Right renal cortex interstitium (tissue), 3 donors: ENCODE measurements around the gene CD55. TPM values are rescaled to one million over a fixed set of nuclear protein-coding genes. Genes with fewer than 3 reads are reported as not detected.
"Not testable (repeated sequence)": the region's sequence is repeated elsewhere in the genome, so short reads cannot be mapped to it uniquely, and the experiment has no call there.

ENCODE experiments used
- DNase-seq, 3 donors: peaks; one replicate each; pipeline ENCODE4 v3.0.0-alpha.2; 2013; ENCODE audit warnings: low read depth in 3 of 3, low spot score in 2 of 3
- polyA plus RNA-seq, 3 donors: library from polyadenylated mRNA; unstranded; fragments of 120-200 nt; gene quantifications; one replicate each; pipeline ENCODE4 v1.2.1, GENCODE V29; 2013; ENCODE audit not compliant: insufficient read length in 3 of 3

Gene CD55
- polyA plus RNA-seq, 3 donors, result 65.3 to 66.7 (median 66.0) TPM

DNA sequence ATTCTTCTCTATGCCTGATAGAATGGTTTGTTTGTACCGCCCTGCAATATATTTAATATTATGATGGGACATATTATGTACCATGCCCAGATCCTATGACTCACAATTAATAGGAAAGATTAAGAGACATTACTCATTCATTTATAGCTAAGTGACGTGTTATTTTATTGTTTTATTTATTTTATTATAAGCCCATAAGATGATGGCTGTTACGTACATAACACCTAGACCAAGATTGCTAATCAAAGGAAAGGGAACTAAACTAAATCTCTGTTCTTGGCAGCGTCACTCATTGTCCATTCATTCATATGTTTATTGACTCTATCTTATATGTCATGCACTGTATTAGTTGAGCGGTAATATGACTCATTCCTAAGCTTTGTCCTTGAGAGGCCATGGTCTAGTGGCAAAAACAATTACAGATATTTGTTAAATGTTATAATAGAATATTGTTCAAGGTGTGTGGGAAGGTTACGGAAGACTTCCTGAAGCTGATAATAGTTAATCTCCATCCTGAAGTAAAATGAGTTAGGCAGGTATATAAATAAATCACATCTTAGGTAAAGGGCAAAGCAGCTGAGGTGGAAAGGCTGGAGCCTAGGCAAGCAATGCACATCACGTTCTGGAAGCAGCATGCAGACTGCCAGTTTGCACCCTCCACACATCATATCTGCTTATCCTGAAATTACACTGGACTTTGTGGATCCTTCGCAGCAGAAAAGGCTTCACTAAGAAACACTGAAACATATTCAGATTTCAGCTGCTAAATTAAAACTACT, 16.6 kb upstream of the CD55 start:
- no peak for DNase-seq

DNA sequence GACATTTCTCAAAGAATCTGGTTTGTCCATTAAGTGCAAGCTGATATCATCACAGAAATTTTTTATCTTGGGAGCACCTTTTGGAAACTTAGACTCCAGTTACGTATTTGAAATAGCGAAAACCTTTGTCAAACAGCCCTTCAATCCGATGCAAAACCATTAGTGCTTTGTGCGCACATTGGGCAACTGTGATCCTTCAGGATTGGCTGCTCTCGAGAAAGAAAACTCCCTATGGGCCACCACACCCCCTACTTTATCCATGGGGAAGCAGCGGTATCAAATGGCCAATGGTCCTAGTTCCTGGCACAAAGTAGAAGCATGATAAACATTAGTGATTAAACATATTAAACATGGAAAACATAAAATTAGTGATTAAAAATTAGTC, 16.0 kb upstream of the CD55 start:
- no peak for DNase-seq

DNA sequence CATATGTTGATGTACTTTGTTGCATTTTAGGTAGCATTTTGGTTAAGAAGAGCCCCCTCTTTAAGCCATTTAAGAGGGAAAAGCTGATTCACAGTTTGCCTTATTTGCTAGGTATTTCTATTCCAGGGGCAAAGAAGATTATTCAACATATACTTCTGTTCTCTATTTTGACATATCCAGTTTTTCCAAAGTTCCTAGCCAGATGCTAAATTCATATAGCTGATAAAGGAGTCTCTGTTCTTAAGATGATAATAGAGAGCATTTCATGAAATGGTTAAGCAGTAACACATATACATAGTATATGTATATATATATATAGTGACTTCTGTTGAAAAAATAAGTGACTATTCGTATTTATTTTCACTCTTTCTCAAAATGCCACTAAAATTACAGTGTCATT, 15.5 kb upstream of the CD55 start:
- DNase-seq, result no peak

DNA sequence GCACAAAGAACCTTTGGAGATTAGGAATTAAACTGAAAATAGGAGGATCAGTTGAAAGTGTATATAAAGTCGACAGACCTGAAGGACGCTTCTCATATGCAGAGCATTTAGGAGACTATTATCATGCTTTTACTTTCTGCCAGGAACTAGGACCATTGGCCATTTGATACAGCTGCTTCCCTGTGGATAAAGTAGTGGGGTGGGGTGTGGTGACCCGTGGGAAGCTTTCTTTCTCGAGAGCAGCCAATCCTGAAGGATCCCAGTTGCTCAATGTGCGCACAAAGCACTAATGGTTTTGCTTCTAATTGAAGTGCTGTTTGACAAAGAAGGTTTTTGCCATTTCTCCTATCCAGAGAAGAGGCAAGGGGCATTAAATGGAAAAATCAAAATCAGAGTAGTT, 14.9 kb upstream of the CD55 start:
- DNase-seq, result no peak

DNA sequence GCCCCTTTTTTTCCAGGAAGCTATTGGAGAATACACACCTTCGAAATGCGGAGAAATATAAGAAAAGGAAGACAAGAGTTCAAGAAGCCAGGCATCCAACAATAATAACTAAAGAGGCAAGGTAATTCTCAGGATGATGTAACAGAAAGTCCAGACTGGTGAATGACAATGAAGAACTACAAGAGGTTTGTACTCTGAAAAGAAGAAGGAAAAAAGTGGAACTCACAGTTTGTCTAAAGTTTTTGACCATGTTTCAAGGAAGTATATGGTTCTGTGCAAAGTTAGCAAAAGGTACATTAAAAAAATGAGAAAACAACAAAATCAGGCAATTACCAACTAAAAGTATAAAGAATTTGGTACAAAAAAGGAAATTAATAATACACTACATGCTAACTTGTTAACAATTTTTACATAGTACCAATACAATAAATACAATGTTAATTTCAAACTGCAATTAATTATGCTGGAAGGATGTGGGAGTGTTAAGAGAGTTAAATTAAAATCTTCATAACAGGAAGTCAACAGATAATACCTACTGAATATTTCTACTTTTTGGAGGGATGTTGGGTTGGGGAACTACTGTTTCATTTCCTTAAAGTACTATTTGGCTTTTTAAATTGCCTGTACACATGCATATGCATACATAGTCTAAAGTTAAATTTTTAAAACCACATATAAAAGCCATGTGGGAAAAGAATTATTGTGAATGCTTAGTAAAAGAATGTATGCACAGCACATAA, 12.9 kb upstream of the CD55 start:
- DNase-seq, result no peak

DNA sequence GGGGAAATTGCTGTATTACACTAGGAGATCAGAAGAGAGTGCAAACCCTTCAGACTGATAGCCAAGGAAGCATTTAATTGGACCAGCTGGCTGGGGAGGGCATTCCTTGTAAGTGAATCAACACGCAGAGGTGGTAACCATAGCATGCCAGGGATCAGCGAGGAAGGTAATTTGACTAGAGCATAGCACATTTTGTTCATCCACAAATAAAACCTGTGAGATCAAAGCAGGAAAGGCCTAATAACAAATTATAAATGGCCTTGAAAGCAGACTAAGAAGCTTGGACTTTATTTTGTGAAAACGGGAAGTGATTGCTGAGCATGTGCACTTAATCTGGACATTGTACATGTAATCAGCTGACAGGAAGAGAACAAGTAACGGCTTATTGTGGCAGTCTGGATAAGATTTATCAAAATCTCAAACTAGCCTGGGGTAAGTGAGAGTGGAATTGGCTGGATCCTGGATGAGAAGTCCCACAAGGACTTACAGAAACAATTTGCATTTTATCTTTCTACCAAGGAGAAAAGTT, 11.7 kb upstream of the CD55 start:
- DNase-seq, result no peak

DNA sequence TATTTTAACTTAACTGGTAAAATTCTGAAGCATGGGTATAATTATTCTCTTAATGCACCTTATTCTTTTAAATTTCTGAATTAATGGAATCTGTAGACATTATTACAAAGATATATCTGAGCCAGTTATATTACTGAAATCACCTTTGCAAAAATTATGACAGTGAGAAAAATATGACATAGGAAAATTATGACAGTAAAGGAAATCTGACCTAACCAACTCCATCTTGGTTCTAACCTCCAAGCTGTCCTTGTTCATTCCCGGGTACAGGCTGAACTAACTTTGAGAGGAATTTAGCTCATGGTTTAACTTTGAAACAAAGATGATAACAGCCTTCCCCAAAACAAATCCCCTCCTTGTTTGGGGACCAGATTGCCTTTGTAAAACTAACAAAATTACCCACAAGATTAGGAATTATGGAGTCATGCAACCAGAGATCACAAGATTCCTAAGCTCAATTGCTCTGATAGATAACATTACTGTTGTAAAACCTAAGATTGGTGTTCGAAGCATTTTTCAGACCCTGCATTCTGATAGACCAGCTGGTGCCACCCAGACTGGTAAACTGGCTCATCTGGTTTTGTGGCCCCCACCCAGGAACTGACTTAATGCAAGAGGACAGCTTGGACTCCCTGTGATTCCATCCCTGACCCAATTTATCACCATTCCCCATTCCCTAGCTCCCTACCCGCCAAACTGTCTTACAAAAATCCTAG, 9.4 kb upstream of the CD55 start:
- DNase-seq, result no peak

DNA sequence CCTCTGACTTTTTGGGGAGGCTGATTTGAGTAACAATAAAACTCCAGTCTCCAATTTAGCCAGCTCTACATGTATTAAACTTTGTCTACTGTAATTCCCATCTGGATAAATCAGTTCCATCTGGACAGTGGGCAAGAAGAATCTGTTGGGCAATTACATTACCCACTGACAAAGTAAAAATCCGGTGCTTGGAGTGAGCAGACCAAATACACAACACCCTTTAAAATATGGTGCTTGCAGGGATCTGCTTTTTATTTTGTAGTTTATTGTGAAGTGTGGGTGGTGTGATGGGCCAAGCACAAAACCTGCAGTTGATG, 8.9 kb upstream of the CD55 start:
- DNase-seq, result no peak

DNA sequence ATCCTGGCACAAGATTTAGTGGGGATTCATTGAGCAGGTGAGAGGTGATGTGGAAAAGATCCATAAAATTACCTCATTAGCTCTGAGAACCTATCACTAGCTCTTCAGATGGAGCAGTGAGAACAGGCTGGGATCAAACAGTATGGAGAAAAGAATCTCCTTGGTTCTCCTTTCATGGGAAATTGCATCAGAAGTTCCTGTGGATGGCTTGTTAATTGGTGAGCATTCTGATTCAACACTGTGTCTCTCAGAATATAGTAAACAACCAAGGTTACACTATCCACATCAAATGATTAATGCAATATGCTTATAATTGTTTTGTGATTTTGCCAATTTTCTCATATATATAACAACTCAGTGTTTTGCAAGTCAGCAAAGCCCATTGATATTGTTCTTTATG, 8.3 kb upstream of the CD55 start:
- no peak for DNase-seq

DNA sequence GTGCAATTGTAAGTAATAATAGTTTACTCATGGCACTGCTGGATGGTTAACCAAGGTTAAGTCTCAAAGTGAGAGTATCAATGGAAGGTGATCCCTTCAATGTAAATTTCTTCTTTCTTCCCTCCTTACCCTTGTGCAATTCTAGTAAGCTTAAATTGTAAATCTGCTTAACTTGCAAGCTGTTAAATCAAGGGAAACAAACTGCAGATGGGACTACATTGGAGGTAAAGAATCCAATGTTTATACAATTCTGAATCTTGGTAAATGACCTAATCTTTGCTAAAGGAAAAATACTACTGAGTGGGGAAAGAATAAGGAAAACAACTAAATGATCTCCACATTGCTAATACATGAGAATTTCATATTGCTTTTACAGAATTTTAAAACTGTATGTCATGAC, 6.7 kb upstream of the CD55 start:
- no peak for DNase-seq

DNA sequence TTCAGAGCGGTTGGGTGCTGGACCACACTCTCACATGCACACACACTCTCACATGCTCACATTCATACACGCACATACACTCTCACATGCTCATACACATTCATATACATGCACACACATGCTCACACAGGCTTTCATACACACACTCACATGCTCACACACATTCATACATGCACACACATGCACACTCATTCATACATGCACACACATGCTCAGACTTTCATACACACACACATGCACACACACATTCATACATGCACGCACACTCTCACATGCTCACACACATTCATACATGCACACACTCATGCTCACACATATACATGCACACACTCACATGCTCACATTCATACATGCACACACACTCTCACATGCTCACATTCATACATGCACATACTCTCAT, 6.0 kb upstream of the CD55 start:
- DNase-seq, result no peak

DNA sequence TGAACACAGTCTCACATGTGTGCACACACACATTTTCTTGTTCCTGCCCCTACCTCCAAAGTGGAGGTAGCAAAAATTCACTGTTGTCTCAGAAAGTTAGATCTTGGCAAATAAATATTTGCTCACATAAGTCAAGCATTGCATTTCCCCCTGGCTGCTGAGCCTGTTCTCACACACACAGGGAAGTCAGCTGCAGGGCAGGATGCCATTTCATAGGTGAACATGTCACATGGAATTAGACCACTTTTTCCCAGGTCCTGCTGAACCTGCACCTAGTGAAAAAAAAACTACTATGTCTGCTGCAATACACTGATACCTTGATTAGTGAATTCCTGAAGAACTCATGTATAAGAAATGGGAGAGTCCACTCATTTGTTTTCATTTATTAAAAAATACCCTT, 5.3 kb upstream of the CD55 start:
- no peak for DNase-seq

DNA sequence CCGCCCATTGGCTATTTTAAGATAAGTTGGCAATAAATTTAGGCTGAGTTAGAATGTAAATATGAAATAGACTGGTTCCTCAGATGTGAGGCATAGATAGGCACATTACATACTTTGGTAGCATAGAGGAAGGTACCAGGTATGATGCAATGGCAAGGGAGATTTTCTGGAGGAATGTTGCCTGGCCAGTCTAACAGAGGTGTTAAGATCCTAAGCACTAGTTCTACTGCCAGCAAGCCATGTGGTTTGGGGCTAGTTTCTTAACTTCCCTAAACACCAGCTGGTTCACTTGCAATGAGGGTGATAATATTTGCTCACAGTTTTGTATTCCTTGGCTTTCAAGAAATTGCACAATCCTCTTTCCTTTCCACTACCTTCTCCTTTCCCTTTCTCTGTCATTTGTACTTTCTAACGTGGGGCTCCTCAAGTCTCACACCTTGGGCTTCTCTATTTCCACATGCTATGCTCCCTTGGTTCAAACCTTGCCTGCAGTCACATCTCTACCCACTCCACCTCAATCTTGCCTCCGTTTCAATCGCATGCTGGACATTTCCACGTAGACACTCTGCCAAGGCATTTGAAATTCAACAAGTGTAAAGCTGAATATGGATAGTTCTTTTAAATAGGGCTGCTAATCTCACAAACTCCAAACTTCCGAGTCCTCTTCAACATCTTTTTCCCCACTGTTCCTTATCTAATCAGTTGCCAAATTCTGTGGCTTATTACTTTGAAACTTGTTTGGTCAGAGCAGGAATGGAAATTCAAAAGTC, 4.7 kb upstream of the CD55 start:
- peak in 1 of 3 donors; percentile 35 for DNase-seq

DNA sequence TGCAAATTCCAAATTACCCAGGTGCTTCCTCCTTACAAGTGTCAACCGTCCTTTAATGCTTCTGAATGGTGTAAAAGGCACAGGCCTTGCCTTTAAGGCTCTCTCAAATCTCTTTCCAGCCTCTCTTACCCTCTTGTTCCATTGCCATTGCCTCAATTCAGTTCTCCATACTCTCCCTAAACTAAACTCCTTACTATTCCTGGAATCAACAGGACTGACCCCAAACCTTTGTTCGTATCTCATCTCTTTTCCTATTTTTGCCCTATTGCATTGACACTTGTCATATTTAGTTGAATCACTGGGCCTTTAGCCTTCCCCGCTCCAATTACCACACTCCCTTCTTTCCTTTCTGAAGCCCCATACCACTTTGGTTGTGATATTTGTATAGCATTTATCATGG, 3.9 kb upstream of the CD55 start:
- no peak for DNase-seq

DNA sequence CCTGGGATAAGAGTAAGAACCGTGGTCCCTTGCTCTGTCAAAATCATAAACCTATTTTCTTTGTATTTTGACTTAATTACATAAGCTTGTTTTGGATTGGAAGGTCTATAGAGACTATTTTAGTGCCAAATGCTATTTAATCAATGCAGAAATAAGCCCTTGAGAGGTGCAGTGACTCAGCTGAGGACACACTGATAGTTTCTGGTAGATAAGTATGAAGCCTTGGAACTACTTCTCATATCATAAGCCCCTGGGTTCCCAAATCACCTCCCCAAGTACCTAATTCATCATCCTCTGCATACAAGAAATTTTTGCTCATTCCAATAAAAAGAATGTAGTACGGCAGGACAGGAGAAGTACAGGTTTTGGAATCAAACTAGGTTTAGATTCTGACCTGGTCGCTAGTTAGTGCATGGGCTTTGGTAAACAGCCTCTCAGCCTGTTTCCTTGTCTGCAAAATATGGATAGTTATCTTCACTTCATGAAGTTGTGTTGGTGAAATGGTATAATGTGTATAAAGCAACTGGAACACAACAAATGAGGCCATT, 3.3 kb upstream of the CD55 start:
- no peak for DNase-seq

DNA sequence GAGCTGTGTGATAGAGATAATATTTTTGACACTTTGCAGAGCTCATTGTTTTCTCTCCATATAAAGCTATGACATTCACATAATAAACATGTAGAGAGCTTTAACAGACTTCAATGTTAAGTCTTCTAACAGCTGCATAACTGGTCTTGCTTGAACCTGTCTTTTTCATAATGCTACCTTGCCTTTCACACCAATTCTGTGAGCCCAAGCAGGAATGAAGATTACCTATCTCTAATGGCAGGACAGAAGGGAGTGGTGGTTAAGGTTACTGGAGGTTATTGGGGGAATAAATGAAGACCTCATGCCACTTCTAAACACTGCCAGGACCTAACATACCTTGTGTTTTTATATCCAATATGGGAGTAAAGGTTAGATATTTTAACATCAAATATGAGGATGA, 2.3 kb upstream of the CD55 start:
- no peak for DNase-seq

DNA sequence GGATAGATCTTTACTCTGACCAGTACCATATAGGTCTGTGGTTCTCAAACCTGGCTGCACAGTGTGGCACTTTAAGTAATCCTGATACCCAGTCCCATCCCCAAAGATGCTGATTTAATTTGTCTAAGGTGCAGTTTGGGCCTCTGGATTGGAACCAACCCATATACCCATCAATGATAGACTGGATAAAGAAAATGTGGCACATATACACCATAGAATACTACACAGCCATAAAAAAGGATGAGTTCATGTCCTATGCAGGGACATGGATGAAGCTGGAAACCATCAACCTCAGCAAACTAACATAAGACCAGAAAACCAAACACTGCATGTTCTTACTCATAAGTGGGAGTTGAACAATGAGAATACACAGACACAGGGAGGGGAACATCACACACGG, 1.4 kb upstream of the CD55 start:
- DNase-seq, result not testable (repeated sequence)

DNA sequence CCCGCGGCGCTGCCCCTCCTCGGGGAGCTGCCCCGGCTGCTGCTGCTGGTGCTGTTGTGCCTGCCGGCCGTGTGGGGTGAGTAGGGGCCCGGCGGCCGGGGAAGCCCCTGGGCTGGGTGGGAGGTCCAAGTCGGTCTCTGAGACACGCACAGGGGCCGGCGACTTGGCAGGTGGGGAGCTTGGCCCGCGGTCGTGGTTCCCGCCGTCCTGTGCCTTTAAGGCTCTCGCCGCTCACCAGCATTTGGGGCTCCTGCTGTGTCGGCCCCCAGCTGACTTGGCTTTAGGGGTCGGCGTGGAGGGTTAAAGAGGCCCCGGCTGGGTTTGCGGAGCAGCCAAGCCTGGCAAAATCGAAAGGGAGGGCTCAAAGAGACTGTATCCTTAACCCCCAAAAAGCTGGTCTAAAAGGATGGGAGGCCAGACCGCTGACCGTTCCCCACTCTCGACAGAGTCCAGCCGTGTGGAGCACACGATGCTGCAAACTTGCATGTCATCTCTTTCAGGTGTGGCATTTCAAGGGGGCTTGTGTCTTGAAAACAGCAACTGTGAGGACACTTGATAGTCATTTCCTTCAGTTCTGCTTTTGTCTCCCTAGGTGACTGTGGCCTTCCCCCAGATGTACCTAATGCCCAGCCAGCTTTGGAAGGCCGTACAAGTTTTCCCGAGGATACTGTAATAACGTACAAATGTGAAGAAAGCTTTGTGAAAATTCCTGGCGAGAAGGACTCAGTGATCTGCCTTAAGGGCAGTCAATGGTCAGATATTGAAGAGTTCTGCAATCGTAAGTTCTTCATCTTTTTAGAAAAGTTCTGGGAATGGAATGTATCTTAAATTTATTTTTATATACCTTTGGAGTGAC, 540 bp downstream of the CD55 start:
- no peak for DNase-seq

DNA sequence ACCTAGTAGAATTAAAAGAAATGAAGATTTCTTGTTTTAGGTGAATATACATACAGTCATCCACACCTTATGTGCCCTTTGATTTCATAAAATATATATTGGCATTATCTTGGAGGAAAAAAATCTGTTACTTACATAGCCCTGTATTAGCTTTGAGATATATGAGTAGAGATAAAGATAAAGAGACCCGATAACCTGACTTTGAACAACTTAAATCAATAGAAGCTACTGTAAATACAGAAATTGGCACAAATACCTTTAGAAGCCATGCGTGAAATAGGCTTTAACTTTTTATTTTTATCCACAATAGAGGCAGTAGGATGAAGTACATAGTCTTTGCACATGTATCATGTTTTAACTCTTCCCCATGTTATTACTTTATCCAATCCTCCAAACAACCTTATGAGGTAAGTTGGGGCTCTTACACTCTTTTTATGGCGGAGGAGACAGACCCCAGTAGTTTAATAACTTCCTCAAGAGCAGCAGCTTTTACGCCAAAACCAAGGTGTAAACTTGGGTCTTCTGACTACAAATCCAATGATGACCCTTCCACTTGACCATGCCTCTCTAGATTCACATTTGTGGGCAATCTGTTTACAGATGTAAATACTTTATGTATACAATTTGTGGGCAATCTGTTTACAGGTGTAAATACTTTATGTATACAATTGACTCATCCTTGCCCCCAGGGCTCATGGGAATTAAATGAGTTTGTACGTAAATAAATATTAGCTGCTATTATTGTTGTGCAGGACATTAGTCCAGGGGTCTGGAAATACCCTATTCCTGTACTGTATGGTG, 2.1 kb downstream of the CD55 start:
- DNase-seq, result no peak
